SK-N-SH treated with all-trans-retinoic acid at 6 μM for 48 hours (cell line): Measurements from ENCODE around the gene BEND7.

ENCODE experiments used
- ATAC-seq: fragments of 200-7000 bp; cut with Tn5 transposase; 3 replicates; pipeline ENCODE4 v1.9.1; 2020; ENCODE audit warnings: mild to moderate bottlenecking, moderate library complexity
- ARNTL ChIP-seq: fragments of 450-650 bp; formaldehyde crosslinking; IDR thresholded peaks from 2 replicates; pipeline ENCODE4 v1.5.0; 2020; ENCODE audit warnings: low read depth, mild to moderate bottlenecking, moderate library complexity, borderline replicate concordance
- CREB5 ChIP-seq: fragments of 250-450 bp; sonication (Bioruptor Pico); IDR thresholded peaks from 2 replicates; pipeline ENCODE4 v1.5.1; 2020; ENCODE audit warnings: low read depth, mild to moderate bottlenecking, moderate library complexity
- GLIS3 ChIP-seq: fragments of 250-450 bp; sonication (Bioruptor Pico); IDR thresholded peaks from 2 replicates; pipeline ENCODE4 v1.5.0; 2020; ENCODE audit warnings: mild to moderate bottlenecking, moderate library complexity
- ISL1 ChIP-seq: fragments of 250-450 bp; sonication (Bioruptor Pico); IDR thresholded peaks from 2 replicates; pipeline ENCODE4 v2.1.2; 2022; ENCODE audit warnings: mild to moderate bottlenecking, moderate library complexity
- OSR1 ChIP-seq: fragments of 250-450 bp; sonication (Bioruptor Pico); IDR thresholded peaks from 2 replicates; pipeline ENCODE4 v1.8.0; 2022; ENCODE audit warnings: moderate library complexity, mild to moderate bottlenecking, inconsistent platforms
- PPARA ChIP-seq: fragments of 250-450 bp; sonication (Bioruptor Pico); IDR thresholded peaks from 2 replicates; pipeline ENCODE4 v1.5.0; 2020; ENCODE audit warnings: mild to moderate bottlenecking, borderline replicate concordance
- SNAI2 ChIP-seq: fragments of 250-450 bp; sonication (Bioruptor Pico); IDR thresholded peaks from 2 replicates; pipeline ENCODE4 v1.5.0; 2020; ENCODE audit warnings: mild to moderate bottlenecking, moderate library complexity
- TCF4 ChIP-seq: fragments of 250-450 bp; sonication (Bioruptor Pico); IDR thresholded peaks from 2 replicates; pipeline ENCODE4 v1.8.0; 2021; ENCODE audit warnings: mild to moderate bottlenecking, moderate library complexity, borderline replicate concordance
- TOX ChIP-seq: fragments of 250-450 bp; sonication (Bioruptor Pico); IDR thresholded peaks from 2 replicates; pipeline ENCODE4 v1.8.0; 2021; ENCODE audit warnings: mild to moderate bottlenecking, moderate library complexity, borderline replicate concordance
- ZC3H10 ChIP-seq: fragments of 250-450 bp; sonication (Bioruptor Pico); IDR thresholded peaks from 2 replicates; pipeline ENCODE4 v1.5.1; 2021; ENCODE audit warnings: mild to moderate bottlenecking, moderate library complexity
- ZFP3 ChIP-seq: fragments of 250-450 bp; sonication (Bioruptor Pico); IDR thresholded peaks from 2 replicates; pipeline ENCODE4 v1.5.0; 2020; ENCODE audit warnings: mild to moderate bottlenecking, moderate library complexity
- ZFP30 ChIP-seq: fragments of 450-650 bp; formaldehyde crosslinking; IDR thresholded peaks from 2 replicates; pipeline ENCODE4 v1.5.0; 2022; ENCODE audit warnings: mild to moderate bottlenecking, moderate library complexity
- ZNF565 ChIP-seq: fragments of 450-650 bp; formaldehyde crosslinking; conservative IDR thresholded peaks from 2 replicates; pipeline ENCODE4 v1.5.0; 2020; ENCODE audit warnings: low read depth, mild to moderate bottlenecking, moderate library complexity
- ZNF70 ChIP-seq: fragments of 450-650 bp; formaldehyde crosslinking; IDR thresholded peaks from 2 replicates; pipeline ENCODE4 v1.5.0; 2020; ENCODE audit warnings: mild to moderate bottlenecking, moderate library complexity
- ZNF8 ChIP-seq: fragments of 450-650 bp; formaldehyde crosslinking; IDR thresholded peaks from 2 replicates; pipeline ENCODE4 v1.5.0; 2020; ENCODE audit warnings: mild to moderate bottlenecking, moderate library complexity
- TF ChIP-seq, protein P1 (sequence below): fragments of 250-450 bp; sonication (Bioruptor Pico); IDR thresholded peaks from 2 replicates; pipeline ENCODE4 v1.8.0; 2021; ENCODE audit warnings: low read depth, mild to moderate bottlenecking, moderate library complexity, borderline replicate concordance
- TF ChIP-seq, protein P2 (sequence below): fragments of 250-450 bp; sonication (Bioruptor Pico); IDR thresholded peaks from 2 replicates; pipeline ENCODE4 v1.8.0; 2020; ENCODE audit warnings: mild to moderate bottlenecking, moderate library complexity, borderline replicate concordance
- TF ChIP-seq, protein P3 (sequence below): fragments of 250-450 bp; sonication (Bioruptor Pico); IDR thresholded peaks from 2 replicates; pipeline ENCODE4 v1.5.0; 2020; ENCODE audit warnings: mild to moderate bottlenecking, moderate library complexity

Gene BEND7

DNA sequence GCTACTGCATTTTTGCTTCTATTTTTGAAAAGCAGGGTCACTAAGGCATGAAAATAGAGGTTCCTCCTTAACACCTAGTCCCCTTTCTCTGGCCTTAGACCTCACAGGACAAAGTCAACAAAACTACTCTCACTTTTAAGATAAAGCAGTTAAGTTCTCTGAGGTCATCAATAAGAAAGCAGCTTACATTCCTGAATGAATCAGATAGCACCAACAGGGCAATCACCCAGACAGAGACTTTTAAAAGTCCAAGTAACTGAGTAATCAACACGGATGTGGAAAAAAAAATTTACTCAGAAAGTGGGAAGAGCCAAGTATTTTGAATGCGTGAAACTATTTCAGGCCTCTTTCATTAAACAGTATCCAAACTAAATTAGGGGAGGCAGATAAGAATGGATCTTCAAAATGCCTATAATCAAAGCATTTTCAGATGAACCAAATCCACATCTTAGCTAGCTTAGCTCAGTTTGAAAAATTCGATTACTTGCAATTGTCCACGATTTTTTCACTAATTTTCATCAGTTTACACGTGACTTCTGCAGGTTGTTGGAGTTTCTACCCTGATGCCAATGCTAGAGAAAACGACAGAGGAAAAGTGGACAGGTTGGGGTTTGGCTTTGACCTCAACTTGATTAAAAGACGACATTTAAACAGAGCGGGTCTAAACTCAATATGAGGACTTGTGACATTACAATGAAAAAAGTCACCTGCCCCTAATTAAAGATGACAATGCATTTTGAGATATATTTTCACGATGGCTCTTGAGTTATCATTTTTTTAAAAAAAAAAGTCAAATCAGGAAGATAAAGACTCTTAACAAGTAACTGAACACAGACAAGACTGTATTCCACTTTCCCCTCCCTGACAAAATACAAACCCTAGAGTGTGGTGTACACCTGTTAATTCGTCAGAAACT lies 1.6 kb downstream of the BEND7 start:
- TF ChIP-seq ISL1 (CRISPR knock-in tag) (peak; percentile 41; the same call in 1 of the 2 replicates), GLIS3 (no peak)
- ATAC-seq, result peak; percentile 55

DNA sequence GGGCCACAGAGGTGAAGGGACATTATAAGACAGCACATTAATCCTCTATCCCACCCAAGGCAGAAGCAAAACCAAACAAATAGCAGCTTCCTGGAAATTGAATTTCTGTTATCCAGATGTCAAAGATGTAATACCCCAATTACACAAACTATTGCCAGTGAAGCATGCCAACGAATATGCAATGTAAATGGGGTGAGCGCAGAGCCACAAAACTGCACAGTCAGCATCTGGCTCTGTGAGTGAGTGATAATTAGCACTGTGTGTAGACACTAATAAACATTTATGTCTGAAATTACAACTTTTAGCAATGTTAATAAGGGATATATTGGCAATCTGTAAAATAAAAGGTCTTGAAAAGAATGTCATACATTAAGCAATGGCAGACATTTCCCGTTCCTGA lies 3.2 kb downstream of the BEND7 start:
- ATAC-seq, result no peak

DNA sequence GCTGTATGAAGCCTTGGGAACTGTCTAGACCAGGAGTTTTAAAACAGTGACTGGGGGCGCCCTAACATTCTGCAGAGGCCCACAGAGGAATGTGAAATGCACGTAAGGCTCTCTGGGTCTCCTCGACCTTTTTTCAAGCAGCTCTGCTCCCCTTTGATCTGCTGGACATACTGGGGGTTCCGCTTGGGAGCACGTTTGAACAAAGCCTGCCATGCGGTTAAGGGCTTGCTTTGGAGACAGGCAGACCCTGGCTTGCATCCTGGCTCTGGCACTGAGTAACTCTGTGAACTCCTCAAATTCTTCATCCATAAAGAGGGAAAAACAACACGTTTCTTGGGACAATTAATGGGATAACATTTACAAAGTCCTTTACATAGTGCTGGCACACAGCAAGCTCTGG lies 7.8 kb downstream of the BEND7 start:
- ATAC-seq, result no peak
- TF ChIP-seq ZC3H10, result no peak
- TF ChIP-seq SNAI2 (CRISPR knock-in tag), result no peak
- TF ChIP-seq PPARA, result no peak
- no peak for TF ChIP-seq OSR1 (CRISPR knock-in tag)
- TF ChIP-seq ZNF565 (CRISPR knock-in tag), result no peak
- no peak for TF ChIP-seq ZFP30
- TF ChIP-seq ISL1 (CRISPR knock-in tag), result no peak
- TF ChIP-seq, protein P1, sequence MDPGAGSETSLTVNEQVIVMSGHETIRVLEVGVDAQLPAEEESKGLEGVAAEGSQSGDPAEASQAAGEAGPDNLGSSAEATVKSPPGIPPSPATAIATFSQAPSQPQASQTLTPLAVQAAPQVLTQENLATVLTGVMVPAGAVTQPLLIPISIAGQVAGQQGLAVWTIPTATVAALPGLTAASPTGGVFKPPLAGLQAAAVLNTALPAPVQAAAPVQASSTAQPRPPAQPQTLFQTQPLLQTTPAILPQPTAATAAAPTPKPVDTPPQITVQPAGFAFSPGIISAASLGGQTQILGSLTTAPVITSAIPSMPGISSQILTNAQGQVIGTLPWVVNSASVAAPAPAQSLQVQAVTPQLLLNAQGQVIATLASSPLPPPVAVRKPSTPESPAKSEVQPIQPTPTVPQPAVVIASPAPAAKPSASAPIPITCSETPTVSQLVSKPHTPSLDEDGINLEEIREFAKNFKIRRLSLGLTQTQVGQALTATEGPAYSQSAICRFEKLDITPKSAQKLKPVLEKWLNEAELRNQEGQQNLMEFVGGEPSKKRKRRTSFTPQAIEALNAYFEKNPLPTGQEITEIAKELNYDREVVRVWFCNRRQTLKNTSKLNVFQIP (CRISPR knock-in tag), result no peak
- no peak for TF ChIP-seq ARNTL (CRISPR knock-in tag)

More for the DNA sequence above, 3.2 kb downstream of the BEND7 start:
- no peak for TF ChIP-seq ZNF70
- TF ChIP-seq ZFP3, result no peak
- TF ChIP-seq TOX (CRISPR knock-in tag), result no peak
- no peak for TF ChIP-seq GLIS3
- no peak for TF ChIP-seq ARNTL (CRISPR knock-in tag)
- TF ChIP-seq ZNF565 (CRISPR knock-in tag), result no peak
- TF ChIP-seq, protein P2, sequence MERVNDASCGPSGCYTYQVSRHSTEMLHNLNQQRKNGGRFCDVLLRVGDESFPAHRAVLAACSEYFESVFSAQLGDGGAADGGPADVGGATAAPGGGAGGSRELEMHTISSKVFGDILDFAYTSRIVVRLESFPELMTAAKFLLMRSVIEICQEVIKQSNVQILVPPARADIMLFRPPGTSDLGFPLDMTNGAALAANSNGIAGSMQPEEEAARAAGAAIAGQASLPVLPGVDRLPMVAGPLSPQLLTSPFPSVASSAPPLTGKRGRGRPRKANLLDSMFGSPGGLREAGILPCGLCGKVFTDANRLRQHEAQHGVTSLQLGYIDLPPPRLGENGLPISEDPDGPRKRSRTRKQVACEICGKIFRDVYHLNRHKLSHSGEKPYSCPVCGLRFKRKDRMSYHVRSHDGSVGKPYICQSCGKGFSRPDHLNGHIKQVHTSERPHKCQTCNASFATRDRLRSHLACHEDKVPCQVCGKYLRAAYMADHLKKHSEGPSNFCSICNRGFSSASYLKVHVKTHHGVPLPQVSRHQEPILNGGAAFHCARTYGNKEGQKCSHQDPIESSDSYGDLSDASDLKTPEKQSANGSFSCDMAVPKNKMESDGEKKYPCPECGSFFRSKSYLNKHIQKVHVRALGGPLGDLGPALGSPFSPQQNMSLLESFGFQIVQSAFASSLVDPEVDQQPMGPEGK (CRISPR knock-in tag), result no peak
- TF ChIP-seq OSR1 (CRISPR knock-in tag), result no peak
- no peak for TF ChIP-seq ZC3H10
- no peak for TF ChIP-seq CREB5 (CRISPR knock-in tag)

DNA sequence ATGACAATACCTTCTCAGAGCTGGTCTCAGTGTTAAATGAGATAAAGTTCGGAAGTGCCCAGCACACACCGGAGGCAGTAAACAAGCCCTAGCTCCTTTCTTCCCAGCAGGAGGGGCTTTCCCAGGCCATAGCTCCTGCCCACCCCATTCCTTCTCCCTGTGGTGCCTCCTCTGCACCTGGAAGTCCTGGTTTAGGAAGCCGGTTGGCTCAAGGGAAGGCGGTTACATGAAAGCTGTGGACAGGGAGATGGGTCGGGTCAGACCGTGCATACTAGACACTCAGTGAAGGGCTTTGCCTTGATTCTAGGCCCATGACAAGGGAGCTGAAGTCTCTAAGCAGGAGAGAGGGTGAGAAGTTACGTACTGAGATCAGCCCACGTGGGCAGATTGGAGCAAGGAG lies 8.6 kb downstream of the BEND7 start:
- no peak for ATAC-seq
- TF ChIP-seq ZNF8 (no peak), OSR1 (CRISPR knock-in tag) (no peak)

- ATAC-seq, result no peak
- TF ChIP-seq SNAI2 (CRISPR knock-in tag) (no peak), CREB5 (CRISPR knock-in tag) (no peak), ZFP3 (no peak)
- TF ChIP-seq, all 23 proteins: peak for 0
Measured at GRCh38 chr10:13518076-13518692, 10.6 kb downstream of the BEND7 start.

DNA sequence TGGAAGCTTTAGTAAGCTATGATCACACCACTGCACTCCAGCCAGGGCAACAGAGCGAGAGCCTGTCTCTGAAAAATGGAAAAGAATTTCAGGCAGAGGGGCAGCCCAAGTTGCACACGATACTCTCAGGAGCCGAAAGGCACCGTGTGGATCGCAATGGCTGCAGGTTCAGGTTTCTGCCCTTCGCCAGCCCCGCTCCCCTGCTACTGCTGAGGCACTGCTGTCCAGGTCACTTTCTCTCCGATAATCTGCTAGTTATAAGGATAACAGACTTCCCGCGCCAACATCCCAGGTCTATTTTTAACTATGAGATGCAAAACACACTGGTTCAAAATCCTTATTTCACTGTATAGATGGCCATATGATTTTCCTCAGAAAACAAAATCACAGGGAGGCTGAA lies 11.1 kb downstream of the BEND7 start:
- no peak for ATAC-seq
- TF ChIP-seq CREB5 (CRISPR knock-in tag) (no peak), ZC3H10 (no peak), TCF4 (CRISPR knock-in tag) (no peak), ARNTL (CRISPR knock-in tag) (no peak), ZNF565 (CRISPR knock-in tag) (no peak), ZNF8 (no peak)
- TF ChIP-seq, protein P3, sequence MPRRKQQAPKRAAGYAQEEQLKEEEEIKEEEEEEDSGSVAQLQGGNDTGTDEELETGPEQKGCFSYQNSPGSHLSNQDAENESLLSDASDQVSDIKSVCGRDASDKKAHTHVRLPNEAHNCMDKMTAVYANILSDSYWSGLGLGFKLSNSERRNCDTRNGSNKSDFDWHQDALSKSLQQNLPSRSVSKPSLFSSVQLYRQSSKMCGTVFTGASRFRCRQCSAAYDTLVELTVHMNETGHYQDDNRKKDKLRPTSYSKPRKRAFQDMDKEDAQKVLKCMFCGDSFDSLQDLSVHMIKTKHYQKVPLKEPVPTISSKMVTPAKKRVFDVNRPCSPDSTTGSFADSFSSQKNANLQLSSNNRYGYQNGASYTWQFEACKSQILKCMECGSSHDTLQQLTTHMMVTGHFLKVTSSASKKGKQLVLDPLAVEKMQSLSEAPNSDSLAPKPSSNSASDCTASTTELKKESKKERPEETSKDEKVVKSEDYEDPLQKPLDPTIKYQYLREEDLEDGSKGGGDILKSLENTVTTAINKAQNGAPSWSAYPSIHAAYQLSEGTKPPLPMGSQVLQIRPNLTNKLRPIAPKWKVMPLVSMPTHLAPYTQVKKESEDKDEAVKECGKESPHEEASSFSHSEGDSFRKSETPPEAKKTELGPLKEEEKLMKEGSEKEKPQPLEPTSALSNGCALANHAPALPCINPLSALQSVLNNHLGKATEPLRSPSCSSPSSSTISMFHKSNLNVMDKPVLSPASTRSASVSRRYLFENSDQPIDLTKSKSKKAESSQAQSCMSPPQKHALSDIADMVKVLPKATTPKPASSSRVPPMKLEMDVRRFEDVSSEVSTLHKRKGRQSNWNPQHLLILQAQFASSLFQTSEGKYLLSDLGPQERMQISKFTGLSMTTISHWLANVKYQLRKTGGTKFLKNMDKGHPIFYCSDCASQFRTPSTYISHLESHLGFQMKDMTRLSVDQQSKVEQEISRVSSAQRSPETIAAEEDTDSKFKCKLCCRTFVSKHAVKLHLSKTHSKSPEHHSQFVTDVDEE (CRISPR knock-in tag), result no peak
